MCF 10A (cell line): Measurements from ENCODE around the gene NDOR1. TPM values are rescaled to one million over a fixed set of nuclear protein-coding genes. Genes with fewer than 3 reads are reported as not detected.

Experiments
- BruUV-seq: library from RNA; stranded (reverse); fragments of 400-500 nt; replicated peaks from 2 replicates; lab custom pipeline; 2021; lab: Mats Ljungman, UMichigan
- CTCF ChIA-PET: fragments of 300-600 bp; sonication (Branson Sonifier 250); formaldehyde crosslinking; extraction: SDS; loops from one replicate; lab custom pipeline; 2021; ENCODE audit warnings: antibody characterized with exemption, inconsistent platforms; lab: Yijun Ruan, JAX
- POLR2A ChIA-PET: fragments of 300-600, 350-650 bp; sonication (Branson Sonifier 250); formaldehyde crosslinking; extraction: SDS; loops from one replicate; lab custom pipeline; 2020; ENCODE audit warnings: antibody characterized with exemption, inconsistent platforms; lab: Yijun Ruan, JAX
- DNase-seq: peaks from one replicate; pipeline ENCODE4 v3.0.0-alpha.2; 2018; ENCODE audit not compliant: unreplicated experiment
- H3K27ac Mint-ChIP-seq: one replicate; pipeline ENCODE4 v1.8.0; 2022; ENCODE audit warnings: mild to moderate bottlenecking, low read depth, mixed read lengths; ENCODE audit not compliant: unreplicated experiment
- H3K27me3 Mint-ChIP-seq: one replicate; pipeline ENCODE4 v1.8.0; 2022; ENCODE audit warnings: mixed read lengths; ENCODE audit not compliant: insufficient read depth, unreplicated experiment
- H3K36me3 Mint-ChIP-seq: one replicate; pipeline ENCODE4 v1.8.0; 2022; ENCODE audit warnings: mild to moderate bottlenecking, moderate library complexity, mixed read lengths; ENCODE audit not compliant: insufficient read depth, unreplicated experiment
- H3K4me1 Mint-ChIP-seq: one replicate; pipeline ENCODE4 v1.8.0; 2022; ENCODE audit warnings: mixed read lengths; ENCODE audit not compliant: insufficient read depth, unreplicated experiment
- H3K4me3 Mint-ChIP-seq: one replicate; pipeline ENCODE4 v1.8.0; 2022; ENCODE audit warnings: mild to moderate bottlenecking, moderate library complexity, mixed read lengths; ENCODE audit not compliant: unreplicated experiment
- H3K9me3 Mint-ChIP-seq: one replicate; pipeline ENCODE4 v1.8.0; 2022; ENCODE audit warnings: mixed read lengths; ENCODE audit not compliant: unreplicated experiment
- CTCF ChIP-seq: fragments of 200-600 bp; IDR thresholded peaks from one replicate; pipeline ENCODE4 v1.8.0; 2022; ENCODE audit warnings: antibody characterized with exemption, mild to moderate bottlenecking; ENCODE audit not compliant: unreplicated experiment
- intact Hi-C: fragments of 100-400 bp; cut with micrococcal nuclease; formaldehyde crosslinking; loops from 2 replicates; pipeline ENCODE4 v1.14.1; 2022
- total RNA-seq: library from RNA; stranded (reverse); gene quantifications from 2 replicates; pipeline ENCODE4 v1.2.3, GENCODE V29; 2022

NDOR1 gene
- total RNA-seq, 1 experiment from 2014 or later, result 18.0 TPM

- H3K27ac Mint-ChIP-seq, result peak overlapping the region; percentile 95
- no peaks in the 10 kb centered on the region for H3K27me3 Mint-ChIP-seq
- CTCF ChIA-PET, result interaction anchor here (0.6 to 2.4 kb wide), 6 partner anchors 17 to 96 kb away, joined by 3 to 11 read pairs (median 4); partner anchors contain the start of genes NDOR1, RNF224 and TMEM203
- H3K36me3 Mint-ChIP-seq, result peaks cover 26% of the 10 kb centered on the region
- DNase-seq, result no peak
- H3K4me3 Mint-ChIP-seq, result peak overlapping the region; percentile 94
- TF ChIP-seq CTCF, result no peak
- BruUV-seq, result no TSS peak
- peaks cover 10% of the 10 kb centered on the region for H3K4me1 Mint-ChIP-seq
- no peaks in the 10 kb centered on the region for H3K9me3 Mint-ChIP-seq
- POLR2A ChIA-PET, result interaction anchor here (0.6 to 3.7 kb wide), 20 partner anchors 10 to 1069 kb away, joined by 3 to 57 read pairs (median 6); partner anchors contain the start of genes CYSRT1, GRIN1, MAN1B1 and NDOR1
- intact Hi-C loops, result loop anchor here (2.0 kb wide), 1 partner anchor 53 kb away; the partner anchor contains the start of gene TUBB4B
Measured at GRCh38 chr9:137188086-137188489, 17.4 kb upstream of the NDOR1 start.

- H3K4me3 Mint-ChIP-seq, result peak within 1 kb of the TSS; percentile 94
- no peaks in the 10 kb centered on the region for H3K27me3 Mint-ChIP-seq
- ChIA-PET CTCF (interaction anchor here (0.6 to 2.4 kb wide), 15 partner anchors 12 to 159 kb away, joined by 3 to 11 read pairs (median 3); partner anchors contain the start of genes CYSRT1, NDOR1, RNF224 and TMEM203), POLR2A (interaction anchor here (0.6 to 3.7 kb wide), 30 partner anchors 7 to 1069 kb away, joined by 3 to 57 read pairs (median 4); partner anchors contain the start of genes CYSRT1, LRRC26, MAN1B1 and NDOR1)
- no TSS peak for BruUV-seq
- peaks cover 20% of the 10 kb centered on the region for H3K36me3 Mint-ChIP-seq
- H3K27ac Mint-ChIP-seq, result peak within 1 kb of the TSS; percentile 95
- no peaks in the 10 kb centered on the region for H3K9me3 Mint-ChIP-seq
- peaks cover 10% of the 10 kb centered on the region for H3K4me1 Mint-ChIP-seq
- peak; percentile 91 for DNase-seq
- intact Hi-C loops, result loop anchor here (1.0 to 2.0 kb wide), 2 partner anchors 39 to 52 kb away; partner anchors contain the start of genes RNF224 and TUBB4B
- peak; percentile 25 for TF ChIP-seq CTCF
Measured at GRCh38 chr9:137188490-137189296, 16.8 kb upstream of the NDOR1 start, which contains the start of the genes ANAPC2 and SSNA1. ANAPC2 (minus strand) TSS chr9:137188560; CDS start chr9:137188532, 28 bp downstream. SSNA1 (plus strand) TSS chr9:137188676; CDS start chr9:137188727, 51 bp downstream.

GRCh38 chr9:137189297-137190295 is 15.9 kb upstream of the NDOR1 start:
- intact Hi-C loops, result loop anchor here (1.0 to 2.0 kb wide), 2 partner anchors 38 to 51 kb away; partner anchors contain the start of genes RNF224 and TUBB4B
- Mint-ChIP-seq H3K4me3 (peak overlapping the region; percentile 94), H3K36me3 (peaks cover 20% of the 10 kb centered on the region), H3K4me1 (peaks cover 10% of the 10 kb centered on the region), H3K27ac (peak overlapping the region; percentile 95), H3K27me3 (no peaks in the 10 kb centered on the region), H3K9me3 (no peaks in the 10 kb centered on the region)
- ChIA-PET POLR2A (interaction anchor here (0.6 to 3.7 kb wide), 28 partner anchors 8 to 599 kb away, joined by 3 to 57 read pairs (median 4); partner anchors contain the start of genes CYSRT1, LRRC26, MAN1B1 and NDOR1), CTCF (interaction anchor here (0.6 to 2.4 kb wide), 15 partner anchors 11 to 160 kb away, joined by 3 to 11 read pairs (median 3); partner anchors contain the start of genes CYSRT1, RNF224 and TPRN)
- TF ChIP-seq CTCF, result no peak
- BruUV-seq, result TSS peak; percentile 87
- no peak for DNase-seq
